SK-N-SH treated with all-trans-retinoic acid at 6 μM for 48 hours (cell line): Measurements from ENCODE around the gene ADGRV1.

ENCODE experiments used
- ATAC-seq: fragments of 200-7000 bp; cut with Tn5 transposase; 3 replicates; pipeline ENCODE4 v1.9.1; 2020; ENCODE audit warnings: mild to moderate bottlenecking, moderate library complexity
- BACH2 ChIP-seq: fragments of 250-450 bp; sonication (Bioruptor Pico); IDR thresholded peaks from 2 replicates; pipeline ENCODE4 v1.9.0; 2021; ENCODE audit warnings: mild to moderate bottlenecking, borderline replicate concordance
- CSDC2 ChIP-seq: fragments of 250-450 bp; sonication (Bioruptor Pico); IDR thresholded peaks from 2 replicates; pipeline ENCODE4 v1.5.0; 2020; ENCODE audit warnings: mild to moderate bottlenecking, moderate library complexity
- CSRNP3 ChIP-seq: fragments of 250-450 bp; sonication (Bioruptor Pico); IDR thresholded peaks from 2 replicates; pipeline ENCODE4 v1.5.1; 2021; ENCODE audit warnings: mild to moderate bottlenecking, moderate library complexity
- ESRRG ChIP-seq: fragments of 250-450 bp; sonication (Bioruptor Pico); IDR thresholded peaks from 2 replicates; pipeline ENCODE4 v1.6.1; 2021; ENCODE audit warnings: mild to moderate bottlenecking
- GLIS3 ChIP-seq: fragments of 250-450 bp; sonication (Bioruptor Pico); IDR thresholded peaks from 2 replicates; pipeline ENCODE4 v1.5.0; 2020; ENCODE audit warnings: mild to moderate bottlenecking, moderate library complexity
- ISL1 ChIP-seq: fragments of 250-450 bp; sonication (Bioruptor Pico); IDR thresholded peaks from 2 replicates; pipeline ENCODE4 v2.1.2; 2022; ENCODE audit warnings: mild to moderate bottlenecking, moderate library complexity
- OSR1 ChIP-seq: fragments of 250-450 bp; sonication (Bioruptor Pico); IDR thresholded peaks from 2 replicates; pipeline ENCODE4 v1.8.0; 2022; ENCODE audit warnings: moderate library complexity, mild to moderate bottlenecking, inconsistent platforms
- PPARA ChIP-seq: fragments of 250-450 bp; sonication (Bioruptor Pico); IDR thresholded peaks from 2 replicates; pipeline ENCODE4 v1.5.0; 2020; ENCODE audit warnings: mild to moderate bottlenecking, borderline replicate concordance
- SNAI2 ChIP-seq: fragments of 250-450 bp; sonication (Bioruptor Pico); IDR thresholded peaks from 2 replicates; pipeline ENCODE4 v1.5.0; 2020; ENCODE audit warnings: mild to moderate bottlenecking, moderate library complexity
- TCF4 ChIP-seq: fragments of 250-450 bp; sonication (Bioruptor Pico); IDR thresholded peaks from 2 replicates; pipeline ENCODE4 v1.8.0; 2021; ENCODE audit warnings: mild to moderate bottlenecking, moderate library complexity, borderline replicate concordance
- TOX ChIP-seq: fragments of 250-450 bp; sonication (Bioruptor Pico); IDR thresholded peaks from 2 replicates; pipeline ENCODE4 v1.8.0; 2021; ENCODE audit warnings: mild to moderate bottlenecking, moderate library complexity, borderline replicate concordance
- TSHZ2 ChIP-seq: fragments of 250-450 bp; sonication (Bioruptor Pico); IDR thresholded peaks from 2 replicates; pipeline ENCODE4 v1.5.0; 2020; ENCODE audit warnings: mild to moderate bottlenecking, moderate library complexity
- ZC3H10 ChIP-seq: fragments of 250-450 bp; sonication (Bioruptor Pico); IDR thresholded peaks from 2 replicates; pipeline ENCODE4 v1.5.1; 2021; ENCODE audit warnings: mild to moderate bottlenecking, moderate library complexity
- ZFP3 ChIP-seq: fragments of 250-450 bp; sonication (Bioruptor Pico); IDR thresholded peaks from 2 replicates; pipeline ENCODE4 v1.5.0; 2020; ENCODE audit warnings: mild to moderate bottlenecking, moderate library complexity
- ZNF565 ChIP-seq: fragments of 450-650 bp; formaldehyde crosslinking; conservative IDR thresholded peaks from 2 replicates; pipeline ENCODE4 v1.5.0; 2020; ENCODE audit warnings: low read depth, mild to moderate bottlenecking, moderate library complexity
- ZNF70 ChIP-seq: fragments of 450-650 bp; formaldehyde crosslinking; IDR thresholded peaks from 2 replicates; pipeline ENCODE4 v1.5.0; 2020; ENCODE audit warnings: mild to moderate bottlenecking, moderate library complexity
- ZNF8 ChIP-seq: fragments of 450-650 bp; formaldehyde crosslinking; IDR thresholded peaks from 2 replicates; pipeline ENCODE4 v1.5.0; 2020; ENCODE audit warnings: mild to moderate bottlenecking, moderate library complexity
- TF ChIP-seq, protein P1 (sequence below): fragments of 250-450 bp; sonication (Bioruptor Pico); IDR thresholded peaks from 2 replicates; pipeline ENCODE4 v1.8.0; 2021; ENCODE audit warnings: low read depth, mild to moderate bottlenecking, moderate library complexity, borderline replicate concordance
- TF ChIP-seq, protein P2 (sequence below): fragments of 250-450 bp; sonication (Bioruptor Pico); IDR thresholded peaks from 2 replicates; pipeline ENCODE4 v1.5.1; 2020; ENCODE audit warnings: low read depth, mild to moderate bottlenecking, moderate library complexity
- TF ChIP-seq, protein P3 (sequence below): fragments of 250-450 bp; sonication (Bioruptor Pico); IDR thresholded peaks from 2 replicates; pipeline ENCODE4 v1.8.0; 2020; ENCODE audit warnings: mild to moderate bottlenecking, moderate library complexity, borderline replicate concordance

Gene ADGRV1

GRCh38 chr5:90871391-90871991 is 312.9 kb downstream of the ADGRV1 start:
- ATAC-seq: no peak
- no peak for TF ChIP-seq BACH2 (CRISPR knock-in tag)
- TF ChIP-seq, protein P1, sequence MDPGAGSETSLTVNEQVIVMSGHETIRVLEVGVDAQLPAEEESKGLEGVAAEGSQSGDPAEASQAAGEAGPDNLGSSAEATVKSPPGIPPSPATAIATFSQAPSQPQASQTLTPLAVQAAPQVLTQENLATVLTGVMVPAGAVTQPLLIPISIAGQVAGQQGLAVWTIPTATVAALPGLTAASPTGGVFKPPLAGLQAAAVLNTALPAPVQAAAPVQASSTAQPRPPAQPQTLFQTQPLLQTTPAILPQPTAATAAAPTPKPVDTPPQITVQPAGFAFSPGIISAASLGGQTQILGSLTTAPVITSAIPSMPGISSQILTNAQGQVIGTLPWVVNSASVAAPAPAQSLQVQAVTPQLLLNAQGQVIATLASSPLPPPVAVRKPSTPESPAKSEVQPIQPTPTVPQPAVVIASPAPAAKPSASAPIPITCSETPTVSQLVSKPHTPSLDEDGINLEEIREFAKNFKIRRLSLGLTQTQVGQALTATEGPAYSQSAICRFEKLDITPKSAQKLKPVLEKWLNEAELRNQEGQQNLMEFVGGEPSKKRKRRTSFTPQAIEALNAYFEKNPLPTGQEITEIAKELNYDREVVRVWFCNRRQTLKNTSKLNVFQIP (CRISPR knock-in tag): no peak
- no peak for TF ChIP-seq ZNF565 (CRISPR knock-in tag)
- no peak for TF ChIP-seq ISL1 (CRISPR knock-in tag)
- TF ChIP-seq CSDC2 (CRISPR knock-in tag): no peak
- no peak for TF ChIP-seq ZC3H10 (CRISPR knock-in tag)
- no peak for TF ChIP-seq ZNF8 (CRISPR knock-in tag)
- no peak for TF ChIP-seq TCF4 (CRISPR knock-in tag)
- no peak for TF ChIP-seq CSRNP3 (CRISPR knock-in tag)

GRCh38 chr5:90873033-90873517 is 314.5 kb downstream of the ADGRV1 start:
- ATAC-seq: no peak
- TF ChIP-seq, protein P1 (CRISPR knock-in tag): no peak
- TF ChIP-seq OSR1 (no peak), ZNF8 (CRISPR knock-in tag) (no peak), TSHZ2 (CRISPR knock-in tag) (no peak), ZNF565 (CRISPR knock-in tag) (no peak), CSRNP3 (CRISPR knock-in tag) (no peak), ZFP3 (CRISPR knock-in tag) (no peak), ESRRG (CRISPR knock-in tag) (no peak), ZC3H10 (CRISPR knock-in tag) (no peak)
- TF ChIP-seq, protein P2, sequence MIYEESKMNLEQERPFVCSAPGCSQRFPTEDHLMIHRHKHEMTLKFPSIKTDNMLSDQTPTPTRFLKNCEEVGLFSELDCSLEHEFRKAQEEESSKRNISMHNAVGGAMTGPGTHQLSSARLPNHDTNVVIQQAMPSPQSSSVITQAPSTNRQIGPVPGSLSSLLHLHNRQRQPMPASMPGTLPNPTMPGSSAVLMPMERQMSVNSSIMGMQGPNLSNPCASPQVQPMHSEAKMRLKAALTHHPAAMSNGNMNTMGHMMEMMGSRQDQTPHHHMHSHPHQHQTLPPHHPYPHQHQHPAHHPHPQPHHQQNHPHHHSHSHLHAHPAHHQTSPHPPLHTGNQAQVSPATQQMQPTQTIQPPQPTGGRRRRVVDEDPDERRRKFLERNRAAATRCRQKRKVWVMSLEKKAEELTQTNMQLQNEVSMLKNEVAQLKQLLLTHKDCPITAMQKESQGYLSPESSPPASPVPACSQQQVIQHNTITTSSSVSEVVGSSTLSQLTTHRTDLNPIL (CRISPR knock-in tag): no peak

DNA sequence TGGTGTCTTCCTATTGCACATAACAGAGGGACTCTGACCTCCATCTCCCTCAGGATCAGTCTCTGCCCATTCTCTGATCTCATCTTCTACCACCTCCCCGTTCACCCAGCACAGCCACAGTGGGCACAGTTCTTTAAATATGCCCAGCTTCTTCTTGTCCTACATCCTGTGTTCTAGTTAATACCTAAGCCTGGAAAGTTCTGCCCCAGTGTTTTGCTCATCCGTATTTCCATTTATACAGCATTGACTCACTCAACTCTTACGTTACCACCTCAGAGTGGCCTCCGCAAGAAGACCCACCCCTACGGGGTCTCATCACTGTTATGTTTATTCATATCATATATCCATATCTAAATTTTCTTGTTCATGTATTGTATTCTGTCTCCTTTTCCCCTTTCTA is 315.5 kb downstream of the ADGRV1 start:
- no peak for ATAC-seq
- TF ChIP-seq TCF4 (CRISPR knock-in tag) (no peak), SNAI2 (no peak), OSR1 (no peak), ZNF70 (CRISPR knock-in tag) (no peak), CSDC2 (CRISPR knock-in tag) (no peak), ZFP3 (CRISPR knock-in tag) (no peak), ISL1 (CRISPR knock-in tag) (no peak), GLIS3 (CRISPR knock-in tag) (no peak), TOX (CRISPR knock-in tag) (no peak), PPARA (no peak), ZC3H10 (CRISPR knock-in tag) (no peak)
- TF ChIP-seq, protein P3, sequence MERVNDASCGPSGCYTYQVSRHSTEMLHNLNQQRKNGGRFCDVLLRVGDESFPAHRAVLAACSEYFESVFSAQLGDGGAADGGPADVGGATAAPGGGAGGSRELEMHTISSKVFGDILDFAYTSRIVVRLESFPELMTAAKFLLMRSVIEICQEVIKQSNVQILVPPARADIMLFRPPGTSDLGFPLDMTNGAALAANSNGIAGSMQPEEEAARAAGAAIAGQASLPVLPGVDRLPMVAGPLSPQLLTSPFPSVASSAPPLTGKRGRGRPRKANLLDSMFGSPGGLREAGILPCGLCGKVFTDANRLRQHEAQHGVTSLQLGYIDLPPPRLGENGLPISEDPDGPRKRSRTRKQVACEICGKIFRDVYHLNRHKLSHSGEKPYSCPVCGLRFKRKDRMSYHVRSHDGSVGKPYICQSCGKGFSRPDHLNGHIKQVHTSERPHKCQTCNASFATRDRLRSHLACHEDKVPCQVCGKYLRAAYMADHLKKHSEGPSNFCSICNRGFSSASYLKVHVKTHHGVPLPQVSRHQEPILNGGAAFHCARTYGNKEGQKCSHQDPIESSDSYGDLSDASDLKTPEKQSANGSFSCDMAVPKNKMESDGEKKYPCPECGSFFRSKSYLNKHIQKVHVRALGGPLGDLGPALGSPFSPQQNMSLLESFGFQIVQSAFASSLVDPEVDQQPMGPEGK (CRISPR knock-in tag): no peak
- TF ChIP-seq, protein P1 (CRISPR knock-in tag): no peak
- TF ChIP-seq, protein P2 (CRISPR knock-in tag): no peak
